ENCODE measurements around the gene PSMA4. TPM values are rescaled to one million over a fixed set of nuclear protein-coding genes. Genes with fewer than 3 reads are reported as not detected.
A peak's percentile ranks its signal among the peaks of the same experiment; 100 is the strongest.

PSMA4 gene
- total and polyA plus RNA-seq, 10 of the 15 experiments (the other 5 are each of a cell fraction or from before 2014, with no cell fraction given): 210 to 1,221 (median 546) TPM

- in situ Hi-C loops (cut with MboI) (no loop called here), intact Hi-C loops (cut with micrococcal nuclease; ENCODE audit: unreplicated experiment) (no loop called here)
- H3K4me1 ChIP-seq (ENCODE audit: control insufficient read depth, insufficient read depth, low read length): no peaks in the 10 kb centered on the region
- H4K20me1 ChIP-seq (ENCODE audit: control insufficient read depth, insufficient read depth): no peaks in the 10 kb centered on the region
- H3K4me2 ChIP-seq (ENCODE audit: control insufficient read depth, insufficient read depth): peak overlapping the region; percentile 98
- H3K79me2 ChIP-seq (ENCODE audit: control insufficient read depth, insufficient read depth, low read length): no peaks in the 10 kb centered on the region
- peak overlapping the region; percentile 48 for H2AFZ ChIP-seq (ENCODE audit: control insufficient read depth, low read depth, low read length)
- DNase-seq (ENCODE audit: low read depth, low spot score) (no peak), ATAC-seq (no peak), FAIRE-seq (no peak)
- ChIA-PET CTCF (interaction anchor here (1.6 kb wide), 1 partner anchor 201 kb away, joined by 4 read pairs; no protein-coding TSS in a partner anchor), POLR2A (no interaction called here), RAD21 (ENCODE audit: unreplicated experiment) (no interaction called here), SMC1A (ENCODE audit: uncharacterized antibody, unreplicated experiment) (no interaction called here)
- H3K9me3 ChIP-seq (replicated peaks; ENCODE audit: control insufficient read depth, insufficient read depth, low read length): no peaks in the 10 kb centered on the region
- no peaks in the 10 kb centered on the region for H3K27me3 ChIP-seq (replicated peaks in 1 of 2; ENCODE audit: control insufficient read depth in 2 of 2, insufficient read depth in 2 of 2, low read length in 1 of 2)
- H3K4me3 ChIP-seq: peak overlapping the region; percentile 75; the same call in 1 of the 2 replicates
- no TSS peak for BruUV-seq (replicated peaks)
- no peak overlapping the region for H3K27ac ChIP-seq (ENCODE audit: control insufficient read depth, insufficient read depth)
- no peak overlapping the region; the same call in 1 of the 2 replicates for H3K9ac ChIP-seq (ENCODE audit: control insufficient read depth, insufficient read depth, low read length)
- TF ChIP-seq, protein P1, sequence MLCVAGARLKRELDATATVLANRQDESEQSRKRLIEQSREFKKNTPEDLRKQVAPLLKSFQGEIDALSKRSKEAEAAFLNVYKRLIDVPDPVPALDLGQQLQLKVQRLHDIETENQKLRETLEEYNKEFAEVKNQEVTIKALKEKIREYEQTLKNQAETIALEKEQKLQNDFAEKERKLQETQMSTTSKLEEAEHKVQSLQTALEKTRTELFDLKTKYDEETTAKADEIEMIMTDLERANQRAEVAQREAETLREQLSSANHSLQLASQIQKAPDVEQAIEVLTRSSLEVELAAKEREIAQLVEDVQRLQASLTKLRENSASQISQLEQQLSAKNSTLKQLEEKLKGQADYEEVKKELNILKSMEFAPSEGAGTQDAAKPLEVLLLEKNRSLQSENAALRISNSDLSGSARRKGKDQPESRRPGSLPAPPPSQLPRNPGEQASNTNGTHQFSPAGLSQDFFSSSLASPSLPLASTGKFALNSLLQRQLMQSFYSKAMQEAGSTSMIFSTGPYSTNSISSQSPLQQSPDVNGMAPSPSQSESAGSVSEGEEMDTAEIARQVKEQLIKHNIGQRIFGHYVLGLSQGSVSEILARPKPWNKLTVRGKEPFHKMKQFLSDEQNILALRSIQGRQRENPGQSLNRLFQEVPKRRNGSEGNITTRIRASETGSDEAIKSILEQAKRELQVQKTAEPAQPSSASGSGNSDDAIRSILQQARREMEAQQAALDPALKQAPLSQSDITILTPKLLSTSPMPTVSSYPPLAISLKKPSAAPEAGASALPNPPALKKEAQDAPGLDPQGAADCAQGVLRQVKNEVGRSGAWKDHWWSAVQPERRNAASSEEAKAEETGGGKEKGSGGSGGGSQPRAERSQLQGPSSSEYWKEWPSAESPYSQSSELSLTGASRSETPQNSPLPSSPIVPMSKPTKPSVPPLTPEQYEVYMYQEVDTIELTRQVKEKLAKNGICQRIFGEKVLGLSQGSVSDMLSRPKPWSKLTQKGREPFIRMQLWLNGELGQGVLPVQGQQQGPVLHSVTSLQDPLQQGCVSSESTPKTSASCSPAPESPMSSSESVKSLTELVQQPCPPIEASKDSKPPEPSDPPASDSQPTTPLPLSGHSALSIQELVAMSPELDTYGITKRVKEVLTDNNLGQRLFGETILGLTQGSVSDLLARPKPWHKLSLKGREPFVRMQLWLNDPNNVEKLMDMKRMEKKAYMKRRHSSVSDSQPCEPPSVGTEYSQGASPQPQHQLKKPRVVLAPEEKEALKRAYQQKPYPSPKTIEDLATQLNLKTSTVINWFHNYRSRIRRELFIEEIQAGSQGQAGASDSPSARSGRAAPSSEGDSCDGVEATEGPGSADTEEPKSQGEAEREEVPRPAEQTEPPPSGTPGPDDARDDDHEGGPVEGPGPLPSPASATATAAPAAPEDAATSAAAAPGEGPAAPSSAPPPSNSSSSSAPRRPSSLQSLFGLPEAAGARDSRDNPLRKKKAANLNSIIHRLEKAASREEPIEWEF (IDR thresholded peaks at IDR 0.05; ENCODE audit: insufficient replicate concordance, low read depth, low read length): no peak
- TF ChIP-seq STAT3 (IDR thresholded peaks at IDR 0.05; ENCODE audit: low read depth, low read length): no peak
- TF ChIP-seq, protein P2, sequence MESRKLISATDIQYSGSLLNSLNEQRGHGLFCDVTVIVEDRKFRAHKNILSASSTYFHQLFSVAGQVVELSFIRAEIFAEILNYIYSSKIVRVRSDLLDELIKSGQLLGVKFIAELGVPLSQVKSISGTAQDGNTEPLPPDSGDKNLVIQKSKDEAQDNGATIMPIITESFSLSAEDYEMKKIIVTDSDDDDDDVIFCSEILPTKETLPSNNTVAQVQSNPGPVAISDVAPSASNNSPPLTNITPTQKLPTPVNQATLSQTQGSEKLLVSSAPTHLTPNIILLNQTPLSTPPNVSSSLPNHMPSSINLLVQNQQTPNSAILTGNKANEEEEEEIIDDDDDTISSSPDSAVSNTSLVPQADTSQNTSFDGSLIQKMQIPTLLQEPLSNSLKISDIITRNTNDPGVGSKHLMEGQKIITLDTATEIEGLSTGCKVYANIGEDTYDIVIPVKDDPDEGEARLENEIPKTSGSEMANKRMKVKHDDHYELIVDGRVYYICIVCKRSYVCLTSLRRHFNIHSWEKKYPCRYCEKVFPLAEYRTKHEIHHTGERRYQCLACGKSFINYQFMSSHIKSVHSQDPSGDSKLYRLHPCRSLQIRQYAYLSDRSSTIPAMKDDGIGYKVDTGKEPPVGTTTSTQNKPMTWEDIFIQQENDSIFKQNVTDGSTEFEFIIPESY (IDR thresholded peaks at IDR 0.05): no peak
- TF ChIP-seq RELA (IDR thresholded peaks at IDR 0.05; ENCODE audit: borderline replicate concordance, partially characterized antibody): no peak
- TF ChIP-seq IRF3 (IDR thresholded peaks at IDR 0.05): no peak
- TF ChIP-seq, protein P3, sequence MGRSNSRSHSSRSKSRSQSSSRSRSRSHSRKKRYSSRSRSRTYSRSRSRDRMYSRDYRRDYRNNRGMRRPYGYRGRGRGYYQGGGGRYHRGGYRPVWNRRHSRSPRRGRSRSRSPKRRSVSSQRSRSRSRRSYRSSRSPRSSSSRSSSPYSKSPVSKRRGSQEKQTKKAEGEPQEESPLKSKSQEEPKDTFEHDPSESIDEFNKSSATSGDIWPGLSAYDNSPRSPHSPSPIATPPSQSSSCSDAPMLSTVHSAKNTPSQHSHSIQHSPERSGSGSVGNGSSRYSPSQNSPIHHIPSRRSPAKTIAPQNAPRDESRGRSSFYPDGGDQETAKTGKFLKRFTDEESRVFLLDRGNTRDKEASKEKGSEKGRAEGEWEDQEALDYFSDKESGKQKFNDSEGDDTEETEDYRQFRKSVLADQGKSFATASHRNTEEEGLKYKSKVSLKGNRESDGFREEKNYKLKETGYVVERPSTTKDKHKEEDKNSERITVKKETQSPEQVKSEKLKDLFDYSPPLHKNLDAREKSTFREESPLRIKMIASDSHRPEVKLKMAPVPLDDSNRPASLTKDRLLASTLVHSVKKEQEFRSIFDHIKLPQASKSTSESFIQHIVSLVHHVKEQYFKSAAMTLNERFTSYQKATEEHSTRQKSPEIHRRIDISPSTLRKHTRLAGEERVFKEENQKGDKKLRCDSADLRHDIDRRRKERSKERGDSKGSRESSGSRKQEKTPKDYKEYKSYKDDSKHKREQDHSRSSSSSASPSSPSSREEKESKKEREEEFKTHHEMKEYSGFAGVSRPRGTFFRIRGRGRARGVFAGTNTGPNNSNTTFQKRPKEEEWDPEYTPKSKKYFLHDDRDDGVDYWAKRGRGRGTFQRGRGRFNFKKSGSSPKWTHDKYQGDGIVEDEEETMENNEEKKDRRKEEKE (IDR thresholded peaks at IDR 0.05): no peak
- TF ChIP-seq TCF12 (IDR thresholded peaks at IDR 0.05; ENCODE audit: low read depth, low read length): no peak
- no peak for TF ChIP-seq RB1 (IDR thresholded peaks at IDR 0.05; ENCODE audit: borderline replicate concordance)
- no peak for TF ChIP-seq IRF5 (IDR thresholded peaks at IDR 0.05; ENCODE audit: borderline replicate concordance)
- H3K36me3 ChIP-seq (ENCODE audit: control insufficient read depth in 2 of 2, insufficient read depth in 2 of 2, low read length in 1 of 2): no peaks in the 10 kb centered on the region
- 27% methylated on average over 6 of the region's 6 CpGs for WGBS (ENCODE audit: insufficient coverage, insufficient replicate concordance, low lambda C conversion rate, missing lambda C conversion rate)
Observed at GRCh38 chr15:78508272-78508671, 32.0 kb upstream of the PSMA4 start.
